HepG2 (cell line): ENCODE data around the gene DNAAF3. TPM values are rescaled to one million over a fixed set of nuclear protein-coding genes. Genes with fewer than 3 reads are reported as not detected.

Source experiments
- AGO2 ChIP-seq: fragments of 200-400 bp; formaldehyde crosslinking; optimal IDR thresholded peaks from 2 replicates; pipeline ENCODE3; 2017; ENCODE audit warnings: mild to moderate bottlenecking, low read depth, low read length, moderate library complexity
- CHCHD3 ChIP-seq: sonication (generic); formaldehyde crosslinking; IDR thresholded peaks from 2 replicates; pipeline ENCODE4 v1.8.0; 2022; ENCODE audit warnings: mild to moderate bottlenecking, missing genetic modification reagents, moderate library complexity
- FOXJ3 ChIP-seq: sonication (generic); formaldehyde crosslinking; IDR thresholded peaks from 2 replicates; pipeline ENCODE4 v1.4.0; 2020; ENCODE audit warnings: missing genetic modification reagents, mild to moderate bottlenecking, borderline replicate concordance
- KLF16 ChIP-seq, 2 experiments: sonication (generic) in 1 of 2; formaldehyde crosslinking in 1 of 2; IDR thresholded peaks; 2 replicates each; pipeline versions ENCODE4 v1.6.1 to v1.8.0; 2016 to 2023; ENCODE audit warnings: missing genetic modification reagents in 2 of 2, missing compliant biosample characterization in 1 of 2
- NFATC3 ChIP-seq: sonication (generic); formaldehyde crosslinking; IDR thresholded peaks from 2 replicates; pipeline ENCODE4 v1.5.1; 2020; ENCODE audit warnings: mild to moderate bottlenecking, missing genetic modification reagents
- NRL ChIP-seq: sonication (generic); formaldehyde crosslinking; IDR thresholded peaks from 2 replicates; pipeline ENCODE4 v1.5.0; 2020; ENCODE audit warnings: missing genetic modification reagents, mild to moderate bottlenecking, moderate library complexity, borderline replicate concordance
- PHF21A ChIP-seq: sonication (generic); formaldehyde crosslinking; IDR thresholded peaks from 2 replicates; pipeline ENCODE4 v1.5.0; 2020; ENCODE audit warnings: mild to moderate bottlenecking, missing genetic modification reagents
- SMAD3 ChIP-seq: sonication (generic); formaldehyde crosslinking; IDR thresholded peaks from 2 replicates; pipeline ENCODE4 v1.4.0; 2020; ENCODE audit warnings: missing genetic modification reagents
- THRA ChIP-seq: sonication (generic); formaldehyde crosslinking; IDR thresholded peaks from 2 replicates; pipeline ENCODE4 v1.4.0; 2020; ENCODE audit warnings: missing genetic modification reagents, borderline replicate concordance
- ZBTB7B ChIP-seq: sonication (generic); formaldehyde crosslinking; IDR thresholded peaks from 2 replicates; pipeline ENCODE4 v1.4.0; 2020; ENCODE audit warnings: missing genetic modification reagents
- ZFP90 ChIP-seq: sonication (generic); formaldehyde crosslinking; IDR thresholded peaks from 2 replicates; pipeline ENCODE4 v1.8.0; 2022; ENCODE audit warnings: missing genetic modification reagents, mild to moderate bottlenecking, inconsistent platforms, borderline replicate concordance
- ZKSCAN1 ChIP-seq: fragments of 150-350 bp; IDR thresholded peaks from 2 replicates; pipeline ENCODE4 v1.6.1; 2014; ENCODE audit warnings: low read length
- ZNF331 ChIP-seq: sonication (generic); formaldehyde crosslinking; IDR thresholded peaks from 2 replicates; pipeline ENCODE4 v1.4.0; 2020; ENCODE audit warnings: missing genetic modification reagents
- ZNF773 ChIP-seq: sonication (generic); formaldehyde crosslinking; IDR thresholded peaks from 2 replicates; pipeline ENCODE4 v1.4.0; 2020; ENCODE audit warnings: missing genetic modification reagents, borderline replicate concordance
- ZNF788 ChIP-seq: sonication (generic); formaldehyde crosslinking; IDR thresholded peaks from 2 replicates; pipeline ENCODE4 v1.5.0; 2020; ENCODE audit warnings: mild to moderate bottlenecking, missing genetic modification reagents, borderline replicate concordance
- polyA plus RNA-seq, 8 experiments: library from polyadenylated mRNA; depleted of rRNA in 3 of 8; stranded (reverse) in 7 of 8; unstranded in 1 of 8; fragments of >200 nt; fragmentation: Illumina TruSeq in 4 of 8; extraction: Trizol in 4 of 8; gene quantifications; 2 replicates each; pipeline versions ENCODE4 v1.2.1 to v1.2.3, GENCODE V29; 2011 to 2016; ENCODE audit warnings: low read depth in 4 of 8, missing spikeins in 1 of 8, mixed read lengths in 1 of 8; ENCODE audit not compliant: insufficient read depth in 1 of 8
- total RNA-seq, 5 experiments: library from RNA; depleted of rRNA; stranded (reverse); fragments of >200 nt; fragmentation: Illumina TruSeq; extraction: Trizol; gene quantifications; 2 replicates each; pipeline ENCODE4 v1.2.3, GENCODE V29; 2016; ENCODE audit warnings: low read depth in 1 of 5
- TF ChIP-seq, protein P1 (sequence below): sonication (generic); formaldehyde crosslinking; IDR thresholded peaks from 2 replicates; pipeline ENCODE4 v1.4.0; 2020; ENCODE audit warnings: missing genetic modification reagents
- TF ChIP-seq, protein P2 (sequence below): sonication (generic); formaldehyde crosslinking; IDR thresholded peaks from 2 replicates; pipeline ENCODE4 v1.4.0; 2020; ENCODE audit warnings: missing genetic modification reagents

The DNAAF3 gene
- total and polyA plus RNA-seq, 2 of the 13 experiments (the other 11 are each of a cell fraction or from before 2014, with no cell fraction given) = 0.30 to 0.40 TPM

- TF ChIP-seq ZNF788 (CRISPR knock-in tag) (no peak), ZNF331 (CRISPR knock-in tag) (no peak), ZKSCAN1 (no peak), SMAD3 (no peak; the same call in 1 of the 2 replicates), CHCHD3 (CRISPR knock-in tag) (no peak), ZBTB7B (CRISPR knock-in tag) (no peak), NFATC3 (CRISPR knock-in tag) (no peak), KLF16 (CRISPR knock-in tag; IDR thresholded peaks at IDR 0.05) (no peak), NRL (peak; percentile 35; the same call in 1 of the 2 replicates), ZFP90 (CRISPR knock-in tag) (no peak), AGO2 (no peak), THRA (CRISPR knock-in tag) (no peak), FOXJ3 (CRISPR knock-in tag) (no peak), PHF21A (no peak), ZNF773 (CRISPR knock-in tag) (no peak)
- TF ChIP-seq, protein P1, sequence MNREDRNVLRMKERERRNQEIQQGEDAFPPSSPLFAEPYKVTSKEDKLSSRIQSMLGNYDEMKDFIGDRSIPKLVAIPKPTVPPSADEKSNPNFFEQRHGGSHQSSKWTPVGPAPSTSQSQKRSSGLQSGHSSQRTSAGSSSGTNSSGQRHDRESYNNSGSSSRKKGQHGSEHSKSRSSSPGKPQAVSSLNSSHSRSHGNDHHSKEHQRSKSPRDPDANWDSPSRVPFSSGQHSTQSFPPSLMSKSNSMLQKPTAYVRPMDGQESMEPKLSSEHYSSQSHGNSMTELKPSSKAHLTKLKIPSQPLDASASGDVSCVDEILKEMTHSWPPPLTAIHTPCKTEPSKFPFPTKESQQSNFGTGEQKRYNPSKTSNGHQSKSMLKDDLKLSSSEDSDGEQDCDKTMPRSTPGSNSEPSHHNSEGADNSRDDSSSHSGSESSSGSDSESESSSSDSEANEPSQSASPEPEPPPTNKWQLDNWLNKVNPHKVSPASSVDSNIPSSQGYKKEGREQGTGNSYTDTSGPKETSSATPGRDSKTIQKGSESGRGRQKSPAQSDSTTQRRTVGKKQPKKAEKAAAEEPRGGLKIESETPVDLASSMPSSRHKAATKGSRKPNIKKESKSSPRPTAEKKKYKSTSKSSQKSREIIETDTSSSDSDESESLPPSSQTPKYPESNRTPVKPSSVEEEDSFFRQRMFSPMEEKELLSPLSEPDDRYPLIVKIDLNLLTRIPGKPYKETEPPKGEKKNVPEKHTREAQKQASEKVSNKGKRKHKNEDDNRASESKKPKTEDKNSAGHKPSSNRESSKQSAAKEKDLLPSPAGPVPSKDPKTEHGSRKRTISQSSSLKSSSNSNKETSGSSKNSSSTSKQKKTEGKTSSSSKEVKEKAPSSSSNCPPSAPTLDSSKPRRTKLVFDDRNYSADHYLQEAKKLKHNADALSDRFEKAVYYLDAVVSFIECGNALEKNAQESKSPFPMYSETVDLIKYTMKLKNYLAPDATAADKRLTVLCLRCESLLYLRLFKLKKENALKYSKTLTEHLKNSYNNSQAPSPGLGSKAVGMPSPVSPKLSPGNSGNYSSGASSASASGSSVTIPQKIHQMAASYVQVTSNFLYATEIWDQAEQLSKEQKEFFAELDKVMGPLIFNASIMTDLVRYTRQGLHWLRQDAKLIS (CRISPR knock-in tag) = no peak
- TF ChIP-seq, protein P2, sequence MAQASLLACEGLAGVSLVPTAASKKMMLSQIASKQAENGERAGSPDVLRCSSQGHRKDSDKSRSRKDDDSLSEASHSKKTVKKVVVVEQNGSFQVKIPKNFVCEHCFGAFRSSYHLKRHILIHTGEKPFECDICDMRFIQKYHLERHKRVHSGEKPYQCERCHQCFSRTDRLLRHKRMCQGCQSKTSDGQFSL (CRISPR knock-in tag) = no peak
Measured at GRCh38 chr19:55178781-55179599, 12.6 kb upstream of the DNAAF3 start (continued).
